ENCODE data around the gene LNX1. TPM values are rescaled to one million over a fixed set of nuclear protein-coding genes. Genes with fewer than 3 reads are reported as not detected.

LNX1 gene
- total and polyA plus RNA-seq, 2 experiments from 2014 or later, result 6.7 to 9.4 TPM

- H3K27ac ChIP-seq, result no peak overlapping the region
- no peak overlapping the region for H3K9ac ChIP-seq
- no peaks in the 10 kb centered on the region for H3K79me2 ChIP-seq (ENCODE audit: insufficient read depth)
- H3K4me3 ChIP-seq, result no peak overlapping the region
- in situ Hi-C loops (cut with MboI), result no loop called here
- H3K4me2 ChIP-seq (ENCODE audit: unreplicated experiment), result no peak overlapping the region
- H3K9me2 ChIP-seq (ENCODE audit: insufficient read depth), result no peaks in the 10 kb centered on the region
- H4K20me1 ChIP-seq (ENCODE audit: insufficient read depth), result no peaks in the 10 kb centered on the region
- H3F3A ChIP-seq (ENCODE audit: insufficient read depth), result peaks cover 46% of the 10 kb centered on the region
- DNase-seq, result no peak
- H3K4me1 ChIP-seq (ENCODE audit: insufficient read depth), result peaks cover 47% of the 10 kb centered on the region
- H2AFZ ChIP-seq, result no peak overlapping the region
- no peaks in the 10 kb centered on the region for H3K36me3 ChIP-seq (ENCODE audit: low read depth)
- no peaks in the 10 kb centered on the region for H3K27me3 ChIP-seq (replicated peaks; ENCODE audit: insufficient read depth)
- TF ChIP-seq EZH2 (IDR thresholded peaks at IDR 0.05; ENCODE audit: insufficient read depth, poor library complexity, severe bottlenecking) (no peak), EZH2phosphoT487 (IDR thresholded peaks at IDR 0.05; ENCODE audit: insufficient read depth, low read depth) (no peak)
- no peaks in the 10 kb centered on the region for H3K9me3 ChIP-seq (ENCODE audit: low read depth)
These were observed 47.7 kb downstream of the LNX1 start for GRCh38 chr4:53543561-53543960.

DNA sequence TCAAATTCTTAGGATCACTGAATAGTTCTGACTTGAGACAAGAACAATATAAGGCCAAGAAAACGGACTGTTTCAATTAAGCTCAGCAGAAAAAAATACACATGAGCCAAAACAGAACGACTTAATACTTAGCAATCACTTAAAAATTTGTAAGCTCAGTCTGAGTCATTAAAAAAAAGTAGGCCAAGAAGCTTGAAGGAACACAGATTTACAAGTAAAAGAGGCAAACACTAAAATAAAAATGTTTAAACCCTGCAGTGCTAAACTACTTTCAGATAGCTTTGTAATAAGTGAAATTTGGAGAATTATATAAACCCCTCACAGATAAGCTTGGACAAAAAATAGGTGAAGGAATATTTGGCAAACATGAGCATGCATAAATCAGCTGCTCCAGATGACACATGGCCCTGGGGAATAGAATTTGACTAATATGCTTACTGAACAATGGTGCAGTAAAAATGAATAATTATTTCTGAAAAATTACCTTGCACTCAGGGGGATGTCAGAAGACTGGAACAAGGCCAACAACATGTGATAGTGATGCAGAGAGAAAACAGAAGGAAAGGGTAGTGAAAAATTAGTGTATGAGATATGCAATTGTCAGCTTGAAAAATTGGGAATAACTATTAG, 49.6 kb downstream of the LNX1 start:
- Histone ChIP-seq H3K36me3 (ENCODE audit: low read depth) (no peaks in the 10 kb centered on the region), H3K9me3 (ENCODE audit: low read depth) (no peaks in the 10 kb centered on the region), H2AFZ (no peak overlapping the region), H4K20me1 (ENCODE audit: insufficient read depth) (no peaks in the 10 kb centered on the region), H3F3A (ENCODE audit: insufficient read depth) (peaks cover 46% of the 10 kb centered on the region), H3K4me2 (ENCODE audit: unreplicated experiment) (peak overlapping the region; percentile 82), H3K4me1 (ENCODE audit: insufficient read depth) (peaks cover 49% of the 10 kb centered on the region), H3K9me2 (ENCODE audit: insufficient read depth) (no peaks in the 10 kb centered on the region), H3K79me2 (ENCODE audit: insufficient read depth) (no peaks in the 10 kb centered on the region), H3K4me3 (peak overlapping the region; percentile 52), H3K27me3 (replicated peaks; ENCODE audit: insufficient read depth) (no peaks in the 10 kb centered on the region), H3K9ac (peak overlapping the region; percentile 76), H3K27ac (peak overlapping the region; percentile 97)
- in situ Hi-C loops (cut with MboI), result no loop called here
- 0 to 2% methylated on average over 2 of the region's 2 CpGs for WGBS, 2 experiments (ENCODE audit: low coverage in 1 of 2, low lambda C conversion rate in 2 of 2, missing lambda C conversion rate in 2 of 2)
- DNase-seq, result peak; percentile 95
- TF ChIP-seq EZH2 (IDR thresholded peaks at IDR 0.05; ENCODE audit: insufficient read depth, poor library complexity, severe bottlenecking) (no peak), EZH2phosphoT487 (IDR thresholded peaks at IDR 0.05; ENCODE audit: insufficient read depth, low read depth) (peak; percentile 54; the same call in 1 of the 2 replicates)

GRCh38 chr4:53538756-53539155, 52.5 kb downstream of the LNX1 start:
- Histone ChIP-seq H3K4me3 (no peak overlapping the region), H3F3A (ENCODE audit: insufficient read depth) (peaks cover 43% of the 10 kb centered on the region), H3K9me3 (ENCODE audit: low read depth) (no peaks in the 10 kb centered on the region), H2AFZ (no peak overlapping the region), H3K9me2 (ENCODE audit: insufficient read depth) (no peaks in the 10 kb centered on the region), H3K4me2 (ENCODE audit: unreplicated experiment) (no peak overlapping the region), H4K20me1 (ENCODE audit: insufficient read depth) (no peaks in the 10 kb centered on the region), H3K27ac (no peak overlapping the region), H3K4me1 (ENCODE audit: insufficient read depth) (peaks cover 44% of the 10 kb centered on the region), H3K27me3 (replicated peaks; ENCODE audit: insufficient read depth) (no peaks in the 10 kb centered on the region), H3K79me2 (ENCODE audit: insufficient read depth) (no peaks in the 10 kb centered on the region), H3K36me3 (ENCODE audit: low read depth) (no peaks in the 10 kb centered on the region), H3K9ac (no peak overlapping the region)
- WGBS, 2 experiments (ENCODE audit: low coverage in 1 of 2, low lambda C conversion rate in 2 of 2, missing lambda C conversion rate in 2 of 2), result 70 to 79% methylated on average over 4 of the region's 4 CpGs
- in situ Hi-C loops (cut with MboI), result no loop called here
- no peak for DNase-seq
- no peak for TF ChIP-seq EZH2phosphoT487 (IDR thresholded peaks at IDR 0.05; ENCODE audit: insufficient read depth, low read depth)
- no peak for TF ChIP-seq EZH2 (IDR thresholded peaks at IDR 0.05; ENCODE audit: insufficient read depth, poor library complexity, severe bottlenecking)

DNA sequence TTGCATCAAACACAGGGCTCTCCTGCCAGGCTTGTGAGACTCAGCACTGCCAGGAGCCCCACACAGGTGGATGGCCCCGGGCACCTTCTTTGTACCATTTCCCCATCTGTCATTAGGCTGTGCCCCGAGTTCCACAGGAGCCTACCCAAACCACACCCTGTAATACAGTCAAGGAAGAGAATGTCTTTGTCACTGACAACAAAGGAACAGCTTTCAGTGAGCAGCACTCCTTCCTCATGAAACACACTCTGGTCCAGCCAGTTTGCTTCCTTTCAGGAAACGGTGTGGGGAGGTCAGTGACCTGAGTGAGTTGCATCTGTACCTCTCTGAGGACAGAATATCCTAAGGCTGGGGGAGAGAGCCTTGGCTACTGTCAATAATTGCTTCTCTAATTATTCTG, 53.7 kb downstream of the LNX1 start:
- Histone ChIP-seq H3K27ac (no peak overlapping the region), H3K79me2 (ENCODE audit: insufficient read depth) (no peaks in the 10 kb centered on the region), H3K9me2 (ENCODE audit: insufficient read depth) (no peaks in the 10 kb centered on the region), H3K4me2 (ENCODE audit: unreplicated experiment) (no peak overlapping the region), H4K20me1 (ENCODE audit: insufficient read depth) (no peaks in the 10 kb centered on the region), H3F3A (ENCODE audit: insufficient read depth) (peaks cover 31% of the 10 kb centered on the region), H3K27me3 (replicated peaks; ENCODE audit: insufficient read depth) (no peaks in the 10 kb centered on the region), H3K9me3 (ENCODE audit: low read depth) (no peaks in the 10 kb centered on the region), H3K4me3 (no peak overlapping the region), H3K36me3 (ENCODE audit: low read depth) (no peaks in the 10 kb centered on the region), H3K9ac (no peak overlapping the region), H2AFZ (no peak overlapping the region), H3K4me1 (ENCODE audit: insufficient read depth) (peaks cover 38% of the 10 kb centered on the region)
- TF ChIP-seq EZH2 (IDR thresholded peaks at IDR 0.05; ENCODE audit: insufficient read depth, poor library complexity, severe bottlenecking) (no peak), EZH2phosphoT487 (IDR thresholded peaks at IDR 0.05; ENCODE audit: insufficient read depth, low read depth) (no peak)
- WGBS, 2 experiments (ENCODE audit: low coverage in 1 of 2, low lambda C conversion rate in 2 of 2, missing lambda C conversion rate in 2 of 2), result 73 to 76% methylated on average over 3 of the region's 3 CpGs
- in situ Hi-C loops (cut with MboI), result no loop called here
- no peak for DNase-seq

DNA sequence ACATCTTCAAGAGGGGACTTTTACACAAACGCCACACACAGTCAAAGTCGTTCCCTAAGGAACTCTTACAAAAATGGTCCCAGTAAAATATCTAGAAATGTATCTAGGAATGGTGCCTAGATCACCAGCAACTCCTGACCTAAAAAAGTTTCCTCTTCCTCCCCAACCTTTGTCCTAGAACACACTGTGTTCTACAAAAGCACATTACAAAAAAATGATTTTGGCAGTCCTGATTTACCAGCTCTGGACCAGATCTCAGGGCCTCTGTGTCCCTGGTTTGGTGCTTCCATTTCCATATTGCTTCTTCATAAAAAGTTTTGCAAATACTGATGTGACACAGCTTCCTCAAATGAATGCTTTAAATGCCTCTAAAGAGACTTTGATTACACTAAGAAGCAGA, 55.0 kb downstream of the LNX1 start:
- 98 to 100% methylated on average over 2 of the region's 2 CpGs for WGBS, 2 experiments (ENCODE audit: low coverage in 1 of 2, low lambda C conversion rate in 2 of 2, missing lambda C conversion rate in 2 of 2)
- H3K9me3 ChIP-seq (ENCODE audit: low read depth), result no peaks in the 10 kb centered on the region
- TF ChIP-seq EZH2phosphoT487 (IDR thresholded peaks at IDR 0.05; ENCODE audit: insufficient read depth, low read depth), result no peak
- TF ChIP-seq EZH2 (IDR thresholded peaks at IDR 0.05; ENCODE audit: insufficient read depth, poor library complexity, severe bottlenecking), result no peak

More for the DNA sequence above, 55.0 kb downstream of the LNX1 start:
- H4K20me1 ChIP-seq (ENCODE audit: insufficient read depth), result no peaks in the 10 kb centered on the region
- H3K4me3 ChIP-seq, result no peak overlapping the region
- DNase-seq, result no peak
- H3K4me2 ChIP-seq (ENCODE audit: unreplicated experiment), result no peak overlapping the region
- in situ Hi-C loops (cut with MboI), result no loop called here
- H2AFZ ChIP-seq, result no peak overlapping the region
- no peaks in the 10 kb centered on the region for H3K79me2 ChIP-seq (ENCODE audit: insufficient read depth)
- H3K4me1 ChIP-seq (ENCODE audit: insufficient read depth), result peaks cover 38% of the 10 kb centered on the region
- H3K27me3 ChIP-seq (replicated peaks; ENCODE audit: insufficient read depth), result no peaks in the 10 kb centered on the region
- no peak overlapping the region for H3K9ac ChIP-seq
- H3F3A ChIP-seq (ENCODE audit: insufficient read depth), result peaks cover 19% of the 10 kb centered on the region
- no peak overlapping the region for H3K27ac ChIP-seq
- no peaks in the 10 kb centered on the region for H3K9me2 ChIP-seq (ENCODE audit: insufficient read depth)
- H3K36me3 ChIP-seq (ENCODE audit: low read depth), result no peaks in the 10 kb centered on the region
